Measurements from ENCODE around the gene DNAAF5.
"Not testable (repeated sequence)": the region's sequence is repeated elsewhere in the genome, so short reads cannot be mapped to it uniquely, and the experiment has no call there.

GRCh38 chr7:803796-804195 is 77.3 kb downstream of the DNAAF5 start:
- TF ChIP-seq CTCF, POLR2A (IDR thresholded peaks at IDR 0.05): not testable (repeated sequence)

Data from body of pancreas (tissue), 4 donors.